ENCODE results near the gene CYP2B6.

DNA sequence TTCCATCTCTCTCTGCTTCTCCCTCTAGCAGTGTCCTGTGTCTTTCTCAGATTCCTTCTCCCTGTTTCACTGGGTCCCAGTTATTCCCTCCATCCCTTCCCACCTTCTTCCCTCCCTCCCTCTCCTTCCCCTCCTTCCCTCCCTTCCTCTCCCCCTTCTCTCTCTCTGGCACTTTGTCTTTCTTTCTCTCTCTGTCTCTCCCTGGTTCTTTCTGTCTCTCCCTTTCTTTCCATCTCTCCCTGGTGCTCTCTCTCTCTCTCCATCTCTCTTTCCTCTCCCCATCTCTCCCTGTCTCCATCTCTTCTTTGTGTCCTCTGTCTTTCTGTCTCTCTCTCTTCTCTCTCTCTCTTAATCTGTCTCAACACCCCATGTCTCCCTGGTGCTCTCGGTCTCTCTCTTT, 31.7 kb upstream of the CYP2B6 start:
- TF ChIP-seq POLR2A (IDR thresholded peaks at IDR 0.05), result no peak
- TF ChIP-seq, protein P1, sequence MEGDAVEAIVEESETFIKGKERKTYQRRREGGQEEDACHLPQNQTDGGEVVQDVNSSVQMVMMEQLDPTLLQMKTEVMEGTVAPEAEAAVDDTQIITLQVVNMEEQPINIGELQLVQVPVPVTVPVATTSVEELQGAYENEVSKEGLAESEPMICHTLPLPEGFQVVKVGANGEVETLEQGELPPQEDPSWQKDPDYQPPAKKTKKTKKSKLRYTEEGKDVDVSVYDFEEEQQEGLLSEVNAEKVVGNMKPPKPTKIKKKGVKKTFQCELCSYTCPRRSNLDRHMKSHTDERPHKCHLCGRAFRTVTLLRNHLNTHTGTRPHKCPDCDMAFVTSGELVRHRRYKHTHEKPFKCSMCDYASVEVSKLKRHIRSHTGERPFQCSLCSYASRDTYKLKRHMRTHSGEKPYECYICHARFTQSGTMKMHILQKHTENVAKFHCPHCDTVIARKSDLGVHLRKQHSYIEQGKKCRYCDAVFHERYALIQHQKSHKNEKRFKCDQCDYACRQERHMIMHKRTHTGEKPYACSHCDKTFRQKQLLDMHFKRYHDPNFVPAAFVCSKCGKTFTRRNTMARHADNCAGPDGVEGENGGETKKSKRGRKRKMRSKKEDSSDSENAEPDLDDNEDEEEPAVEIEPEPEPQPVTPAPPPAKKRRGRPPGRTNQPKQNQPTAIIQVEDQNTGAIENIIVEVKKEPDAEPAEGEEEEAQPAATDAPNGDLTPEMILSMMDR (IDR thresholded peaks at IDR 0.05), result no peak
